Caco-2 (cell line): ENCODE measurements around the gene TMEM74B. TPM values are rescaled to one million over a fixed set of nuclear protein-coding genes. Genes with fewer than 3 reads are reported as not detected.

Source experiments
- Bru-seq: library from RNA; stranded (reverse); fragments of 400-500 nt; gene quantifications from one replicate; lab custom pipeline; 2021; lab: Mats Ljungman, UMichigan
- BruChase-seq, 2 experiments: library from RNA; stranded (reverse); fragments of 400-500 nt; gene quantifications; one replicate each; lab custom pipeline; 2021; lab: Mats Ljungman, UMichigan
- BruUV-seq: library from RNA; stranded (reverse); fragments of 400-500 nt; replicated peaks from 2 replicates; lab custom pipeline; 2021; lab: Mats Ljungman, UMichigan
- CTCF ChIA-PET: fragments of 300-600 bp; sonication (Branson Sonifier 250); formaldehyde crosslinking; loops from one replicate; lab custom pipeline; 2022; ENCODE audit warnings: antibody characterized with exemption; lab: Charles Lee
- POLR2A ChIA-PET: fragments of 300-600 bp; sonication (Branson Sonifier 250); formaldehyde crosslinking; loops from one replicate; lab custom pipeline; 2022; ENCODE audit warnings: antibody characterized with exemption; lab: Charles Lee
- DNase-seq, 2 experiments: peaks; one replicate each; pipeline versions ENCODE4 v3.0.0 to v3.0.0-alpha.2; 2020 to 2022
- H3K27me3 ChIP-seq: replicated peaks from 2 replicates; pipeline ENCODE4 v1.6.0; 2011; ENCODE audit warnings: low read length; ENCODE audit not compliant: control insufficient read depth, insufficient read depth
- H3K36me3 ChIP-seq: 2 replicates; pipeline ENCODE4 v1.5.1; 2011; ENCODE audit warnings: low read length; ENCODE audit not compliant: control insufficient read depth, insufficient read depth
- H3K4me1 ChIP-seq: fragments of 250-450 bp; sonication (Bioruptor Pico); 2 replicates; pipeline ENCODE4 v1.5.1; 2020; ENCODE audit warnings: mild to moderate bottlenecking
- H3K4me3 ChIP-seq: 2 replicates; pipeline ENCODE4 v1.5.1; 2011; ENCODE audit warnings: low read depth, mild to moderate bottlenecking, control low read depth, low read length
- H3K9me3 ChIP-seq: fragments of 250-450 bp; sonication (Bioruptor Pico); 2 replicates; pipeline ENCODE4 v1.5.1; 2020; ENCODE audit warnings: mild to moderate bottlenecking, moderate library complexity
- H3K27ac Mint-ChIP-seq: one replicate; pipeline ENCODE4 v1.8.0; 2022; ENCODE audit warnings: mixed read lengths; ENCODE audit not compliant: unreplicated experiment
- H3K27me3 Mint-ChIP-seq: one replicate; pipeline ENCODE4 v1.8.0; 2022; ENCODE audit warnings: mixed read lengths; ENCODE audit not compliant: insufficient read depth, unreplicated experiment
- H3K36me3 Mint-ChIP-seq: one replicate; pipeline ENCODE4 v1.8.0; 2022; ENCODE audit warnings: mild to moderate bottlenecking, mixed read lengths; ENCODE audit not compliant: insufficient read depth, unreplicated experiment
- H3K4me1 Mint-ChIP-seq: one replicate; pipeline ENCODE4 v1.8.0; 2022; ENCODE audit warnings: low read depth, mixed read lengths; ENCODE audit not compliant: unreplicated experiment
- H3K4me3 Mint-ChIP-seq: one replicate; pipeline ENCODE4 v1.8.0; 2022; ENCODE audit warnings: mild to moderate bottlenecking, moderate library complexity, mixed read lengths; ENCODE audit not compliant: unreplicated experiment
- H3K9me3 Mint-ChIP-seq: one replicate; pipeline ENCODE4 v1.8.0; 2022; ENCODE audit warnings: mixed read lengths; ENCODE audit not compliant: unreplicated experiment
- intact Hi-C: fragments of 100-400 bp; cut with micrococcal nuclease; formaldehyde crosslinking; loops from one replicate; pipeline ENCODE4 v1.10.0; 2022; ENCODE audit not compliant: unreplicated experiment
- long read RNA-seq: library from polyadenylated mRNA; stranded (forward); transcript quantifications from one replicate; pipeline ENCODE4 v2.0.0, GENCODE V29; 2022
- total RNA-seq: library from RNA; stranded (reverse); gene quantifications from 2 replicates; pipeline ENCODE4 v1.2.3, GENCODE V29; 2022
- TF ChIP-seq, protein P1 (sequence below), 2 experiments: fragments of 200-600 bp in 1 of 2; IDR thresholded peaks; 1 replicate in 1 of 2; 2 replicates in 1 of 2; pipeline versions ENCODE4 v1.5.1 to v1.8.0; 2011 to 2022; ENCODE audit warnings: antibody characterized with exemption in 1 of 2, control low read depth in 1 of 2, inconsistent platforms in 1 of 2, low read depth in 1 of 2, low read length in 1 of 2, mild to moderate bottlenecking in 1 of 2, moderate library complexity in 1 of 2; ENCODE audit not compliant: insufficient read depth in 1 of 2, severe bottlenecking in 1 of 2, unreplicated experiment in 1 of 2

The TMEM74B gene
- total RNA-seq (6.9 and 7.8 TPM in 2 replicates), Bru-seq, nascent RNA (percentile 52 among the genes with signal in this experiment), BruChase-seq, experiment 1, labeled RNA remaining after a 2-hour chase (percentile 61 among the genes with signal in this experiment), BruChase-seq, experiment 2, labeled RNA remaining after a 6-hour chase (percentile 58 among the genes with signal in this experiment)
- long read RNA-seq, partial matches to known transcripts: 0 of 3 reads
- long read RNA-seq, other reads (novel, unspliced or antisense): 3 of 3 reads

DNA sequence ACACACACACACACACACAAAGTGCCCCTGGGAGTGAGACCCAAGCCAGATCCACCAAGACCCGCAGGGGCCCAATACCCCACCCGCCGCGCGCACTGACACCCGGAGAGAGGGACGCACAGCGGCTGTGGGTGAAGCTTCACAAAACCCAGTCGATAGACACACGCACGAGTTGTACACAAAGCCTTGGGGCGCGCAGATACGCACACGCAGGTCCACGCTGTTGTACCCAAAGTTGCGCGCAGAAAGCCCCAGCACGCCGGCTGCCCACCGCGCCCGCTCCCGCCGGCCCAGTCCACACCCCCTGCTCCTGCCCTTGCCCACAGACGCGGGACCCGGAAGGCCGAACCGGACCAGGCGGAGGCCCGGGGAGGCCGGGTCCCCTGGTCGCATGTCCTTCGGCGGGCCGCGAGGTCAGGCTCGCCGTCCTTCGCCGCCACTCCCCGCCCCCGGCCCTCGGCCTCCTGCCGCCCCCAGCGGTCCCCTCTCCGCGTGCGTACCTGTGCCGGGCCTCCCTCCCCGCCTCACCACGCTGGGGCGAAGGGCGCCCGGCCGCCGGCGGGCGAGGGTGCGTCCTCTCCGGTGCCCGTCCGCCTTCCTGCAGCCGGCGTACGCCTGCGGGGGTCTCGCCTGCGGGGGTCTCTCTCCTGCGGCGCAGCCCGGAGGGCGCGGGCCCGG is at the start of gene TMEM74B:
Gene TMEM74B (minus strand): TSS at position 344 of the 678 bp plus-strand sequence. CDS start 1,180 bp downstream, outside the sequence.
- no TSS peak for BruUV-seq
- H3K9me3 Mint-ChIP-seq: no peaks in the 10 kb centered on the region
- H3K27ac Mint-ChIP-seq: no peak within 1 kb of the TSS

DNA sequence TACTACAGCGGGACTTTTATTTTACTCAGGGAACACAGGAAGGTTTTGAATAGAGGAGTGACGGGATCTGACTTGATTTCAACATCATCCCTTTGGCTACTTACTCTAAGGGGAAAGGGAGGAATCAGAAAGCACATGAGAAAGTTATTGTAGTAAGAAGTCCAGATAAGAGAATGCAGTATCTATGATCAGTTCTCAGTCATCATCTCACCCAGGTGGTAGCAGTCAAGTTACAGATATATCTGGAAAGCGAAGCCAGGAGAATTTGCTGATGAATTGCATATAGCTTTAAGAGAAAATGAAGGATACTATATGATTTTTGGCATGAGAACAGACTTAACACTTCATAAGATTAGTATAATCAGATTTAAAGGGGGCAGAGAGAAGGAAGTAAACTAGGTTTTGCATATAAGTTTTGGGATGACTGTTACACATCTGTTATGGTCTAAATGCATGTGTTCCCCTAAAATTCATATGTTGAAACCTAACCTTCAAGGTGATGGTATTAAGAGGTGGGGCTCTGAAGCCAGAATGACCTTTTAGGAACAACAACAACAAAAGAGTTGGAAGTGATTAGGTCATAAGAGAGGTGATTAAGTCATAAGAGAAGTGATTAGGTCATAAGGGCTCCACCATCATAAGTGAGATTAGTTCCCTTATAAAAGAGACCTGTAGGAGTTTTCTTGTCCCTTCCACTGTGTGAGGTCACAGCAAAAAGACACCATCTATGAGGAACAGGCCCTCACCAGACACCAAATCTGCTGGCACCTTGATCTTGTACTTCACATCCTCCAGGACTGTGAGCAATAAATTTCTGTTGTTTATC is 47.7 kb upstream of the TMEM74B start:
- no peaks in the 10 kb centered on the region for H3K4me1 ChIP-seq
- H3K36me3 ChIP-seq: no peaks in the 10 kb centered on the region
- no peak for DNase-seq
- no peaks in the 10 kb centered on the region for H3K36me3 Mint-ChIP-seq
- H3K4me3 ChIP-seq: no peak overlapping the region
- no peak overlapping the region for H3K4me3 Mint-ChIP-seq
- H3K9me3 Mint-ChIP-seq: no peaks in the 10 kb centered on the region
- intact Hi-C loops: no loop called here
- ChIA-PET POLR2A (no interaction called here), CTCF (no interaction called here)
- TF ChIP-seq, protein P1, sequence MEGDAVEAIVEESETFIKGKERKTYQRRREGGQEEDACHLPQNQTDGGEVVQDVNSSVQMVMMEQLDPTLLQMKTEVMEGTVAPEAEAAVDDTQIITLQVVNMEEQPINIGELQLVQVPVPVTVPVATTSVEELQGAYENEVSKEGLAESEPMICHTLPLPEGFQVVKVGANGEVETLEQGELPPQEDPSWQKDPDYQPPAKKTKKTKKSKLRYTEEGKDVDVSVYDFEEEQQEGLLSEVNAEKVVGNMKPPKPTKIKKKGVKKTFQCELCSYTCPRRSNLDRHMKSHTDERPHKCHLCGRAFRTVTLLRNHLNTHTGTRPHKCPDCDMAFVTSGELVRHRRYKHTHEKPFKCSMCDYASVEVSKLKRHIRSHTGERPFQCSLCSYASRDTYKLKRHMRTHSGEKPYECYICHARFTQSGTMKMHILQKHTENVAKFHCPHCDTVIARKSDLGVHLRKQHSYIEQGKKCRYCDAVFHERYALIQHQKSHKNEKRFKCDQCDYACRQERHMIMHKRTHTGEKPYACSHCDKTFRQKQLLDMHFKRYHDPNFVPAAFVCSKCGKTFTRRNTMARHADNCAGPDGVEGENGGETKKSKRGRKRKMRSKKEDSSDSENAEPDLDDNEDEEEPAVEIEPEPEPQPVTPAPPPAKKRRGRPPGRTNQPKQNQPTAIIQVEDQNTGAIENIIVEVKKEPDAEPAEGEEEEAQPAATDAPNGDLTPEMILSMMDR (IDR thresholded peaks at IDR 0.05; ENCODE audit: insufficient read depth in 1 of 2, low read depth in 1 of 2, low read length in 1 of 2, severe bottlenecking in 1 of 2, unreplicated experiment in 1 of 2): no peak
- no peaks in the 10 kb centered on the region for H3K4me1 Mint-ChIP-seq
- no peaks in the 10 kb centered on the region for H3K27me3 ChIP-seq
- BruUV-seq: no TSS peak
- H3K9me3 ChIP-seq: no peaks in the 10 kb centered on the region
- peaks cover 26% of the 10 kb centered on the region for H3K27me3 Mint-ChIP-seq
- H3K27ac Mint-ChIP-seq: no peak overlapping the region

More for the DNA sequence above, at the start of gene TMEM74B:
- H3K27me3 Mint-ChIP-seq: no peaks in the 10 kb centered on the region
- Histone ChIP-seq H3K4me1 (peaks cover 29% of the 10 kb centered on the region), H3K36me3 (no peaks in the 10 kb centered on the region), H3K4me3 (peak within 1 kb of the TSS; percentile 72), H3K27me3 (no peaks in the 10 kb centered on the region), H3K9me3 (no peaks in the 10 kb centered on the region)
- DNase-seq: peak in 1 of 2 experiments; percentile 58
- intact Hi-C loops: loop anchor here (10.0 kb wide), 1 partner anchor 370 kb away; no protein-coding TSS in a partner anchor
- H3K36me3 Mint-ChIP-seq: peaks cover 10% of the 10 kb centered on the region
- ChIA-PET CTCF (interaction anchor here (0.6 to 1.6 kb wide), 5 partner anchors 28 to 319 kb away, joined by 3 to 5 read pairs (median 3); no protein-coding TSS in a partner anchor), POLR2A (interaction anchor here (0.5 kb wide), 1 partner anchor 317 kb away, joined by 3 read pairs; no protein-coding TSS in a partner anchor)
- TF ChIP-seq, protein P1 (IDR thresholded peaks at IDR 0.05; ENCODE audit: insufficient read depth in 1 of 2, low read depth in 1 of 2, low read length in 1 of 2, severe bottlenecking in 1 of 2, unreplicated experiment in 1 of 2): no peak
- no peaks in the 10 kb centered on the region for H3K4me1 Mint-ChIP-seq
- peak within 1 kb of the TSS; percentile 75 for H3K4me3 Mint-ChIP-seq

DNA sequence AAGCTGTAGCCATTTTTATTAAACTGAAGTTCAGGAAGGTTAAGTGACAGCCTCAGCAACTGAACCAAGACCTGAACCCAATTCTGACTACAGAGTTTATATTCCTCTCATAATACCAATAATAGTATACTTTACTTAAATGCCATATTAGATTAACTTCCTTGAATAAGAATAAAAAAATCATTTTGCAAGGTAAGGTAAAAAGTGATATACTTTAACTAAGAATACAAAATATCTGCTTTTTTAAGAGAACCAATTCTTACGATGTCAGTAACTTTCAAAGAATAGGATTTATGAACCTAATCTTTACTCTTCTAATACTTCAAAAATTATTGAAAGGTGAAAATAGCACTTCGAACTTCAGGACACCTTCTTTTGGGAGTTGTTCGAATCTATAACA is 44.8 kb upstream of the TMEM74B start:
- Mint-ChIP-seq H3K27ac (no peak overlapping the region), H3K36me3 (no peaks in the 10 kb centered on the region), H3K4me1 (no peaks in the 10 kb centered on the region), H3K27me3 (peaks cover 19% of the 10 kb centered on the region), H3K4me3 (no peak overlapping the region), H3K9me3 (no peaks in the 10 kb centered on the region)
- intact Hi-C loops: no loop called here
- BruUV-seq: no TSS peak
- TF ChIP-seq, protein P1 (IDR thresholded peaks at IDR 0.05; ENCODE audit: insufficient read depth in 1 of 2, low read depth in 1 of 2, low read length in 1 of 2, severe bottlenecking in 1 of 2, unreplicated experiment in 1 of 2): no peak
- H3K4me3 ChIP-seq: no peak overlapping the region
- H3K27me3 ChIP-seq: no peaks in the 10 kb centered on the region
- ChIA-PET POLR2A (no interaction called here), CTCF (no interaction called here)
- H3K9me3 ChIP-seq: no peaks in the 10 kb centered on the region
- H3K4me1 ChIP-seq: 0 out of 2 replicates have a peak, but pooled peaks cover 7% of the 10 kb centered on the region
- no peak for DNase-seq
- no peaks in the 10 kb centered on the region for H3K36me3 ChIP-seq
